Activated T-cell treated with anti-CD3 and anti-CD28 coated beads, Interleukin-2, amount 50 U/mL, for 24 hours (primary cell): ENCODE results near the gene HMGXB3.
"Not testable (repeated sequence)": the region's sequence is repeated elsewhere in the genome, so short reads cannot be mapped to it uniquely, and the experiment has no call there.

Source experiments
- DNase-seq: peaks from one replicate; pipeline ENCODE4 v3.0.0-alpha.2; 2020
- H3K27ac Mint-ChIP-seq: 2 replicates; pipeline ENCODE4 v1.8.0; 2020; ENCODE audit warnings: mild to moderate bottlenecking, mixed read lengths
- H3K27me3 Mint-ChIP-seq: 2 replicates; pipeline ENCODE4 v1.8.0; 2020; ENCODE audit warnings: mixed read lengths
- H3K36me3 Mint-ChIP-seq: 2 replicates; pipeline ENCODE4 v1.8.0; 2020; ENCODE audit warnings: low read depth, mixed read lengths
- H3K4me1 Mint-ChIP-seq: 2 replicates; pipeline ENCODE4 v1.8.0; 2020; ENCODE audit warnings: low read depth, mixed read lengths
- H3K4me3 Mint-ChIP-seq: 2 replicates; pipeline ENCODE4 v1.8.0; 2020; ENCODE audit warnings: mild to moderate bottlenecking, moderate library complexity, mixed read lengths
- H3K9me3 Mint-ChIP-seq: 2 replicates; pipeline ENCODE4 v1.8.0; 2020; ENCODE audit warnings: mixed read lengths

The HMGXB3 gene

GRCh38 chr5:150084754-150085153, 84.2 kb downstream of the HMGXB3 start:
- H3K4me1 Mint-ChIP-seq, H3K4me3 Mint-ChIP-seq, H3K9me3 Mint-ChIP-seq, H3K27ac Mint-ChIP-seq, H3K36me3 Mint-ChIP-seq: not testable (repeated sequence)
- peaks cover 57% of the 10 kb centered on the region for H3K27me3 Mint-ChIP-seq
- peak; percentile 14 for DNase-seq

- Mint-ChIP-seq H3K27me3 (peaks cover 57% of the 10 kb centered on the region), H3K4me3 (no peak overlapping the region), H3K36me3 (no peaks in the 10 kb centered on the region), H3K27ac (no peak overlapping the region), H3K4me1 (peaks cover 7% of the 10 kb centered on the region), H3K9me3 (no peaks in the 10 kb centered on the region)
- no peak for DNase-seq
Observed at GRCh38 chr5:150085191-150085912, 84.8 kb downstream of the HMGXB3 start.

GRCh38 chr5:150085950-150086715, 85.6 kb downstream of the HMGXB3 start, which contains the start of gene CSF1R:
CSF1R (minus strand) TSS chr5:150086554; CDS start chr5:150086427, 127 bp downstream.
- Mint-ChIP-seq H3K9me3 (no peaks in the 10 kb centered on the region), H3K27me3 (peaks cover 62% of the 10 kb centered on the region), H3K4me1 (peaks cover 7% of the 10 kb centered on the region), H3K27ac (no peak within 1 kb of the TSS), H3K4me3 (no peak within 1 kb of the TSS), H3K36me3 (no peaks in the 10 kb centered on the region)
- no peak for DNase-seq

GRCh38 chr5:150092159-150092787, 91.7 kb downstream of the HMGXB3 start:
- DNase-seq: no peak
- peaks cover 34% of the 10 kb centered on the region for H3K27me3 Mint-ChIP-seq
- no peaks in the 10 kb centered on the region for H3K36me3 Mint-ChIP-seq
- no peaks in the 10 kb centered on the region for H3K9me3 Mint-ChIP-seq
- H3K4me1 Mint-ChIP-seq: peaks cover 12% of the 10 kb centered on the region
- no peak overlapping the region for H3K4me3 Mint-ChIP-seq
- H3K27ac Mint-ChIP-seq: peak overlapping the region; percentile 12

- Mint-ChIP-seq H3K4me3 (no peak overlapping the region), H3K27me3 (peaks cover 13% of the 10 kb centered on the region), H3K9me3 (no peaks in the 10 kb centered on the region), H3K36me3 (no peaks in the 10 kb centered on the region), H3K4me1 (peaks cover 7% of the 10 kb centered on the region), H3K27ac (no peak overlapping the region)
- no peak for DNase-seq
Observed at GRCh38 chr5:150097152-150097551, 96.6 kb downstream of the HMGXB3 start.

- Mint-ChIP-seq H3K36me3 (no peaks in the 10 kb centered on the region), H3K27me3 (peaks cover 5% of the 10 kb centered on the region), H3K9me3 (no peaks in the 10 kb centered on the region), H3K4me3 (no peak overlapping the region), H3K4me1 (no peaks in the 10 kb centered on the region), H3K27ac (no peak overlapping the region)
- DNase-seq: no peak
Observed at GRCh38 chr5:150101023-150101422, 100.5 kb downstream of the HMGXB3 start.
